Rectal smooth muscle tissue (tissue), 1 donor: ENCODE data around the gene NPAS2.

Source experiments
- H3K27ac ChIP-seq: one replicate; pipeline ENCODE4 v1.7.0; 2013; ENCODE audit warnings: low read depth, low read length, inconsistent platforms
- H3K27me3 ChIP-seq: one replicate; pipeline ENCODE4 v1.7.0; 2013; ENCODE audit warnings: low read length; ENCODE audit not compliant: control insufficient read depth, insufficient read depth
- H3K36me3 ChIP-seq: one replicate; pipeline ENCODE4 v1.7.0; 2013; ENCODE audit warnings: low read length; ENCODE audit not compliant: control insufficient read depth, insufficient read depth
- H3K4me1 ChIP-seq: one replicate; pipeline ENCODE4 v1.7.0; 2013; ENCODE audit warnings: low read length; ENCODE audit not compliant: control insufficient read depth, insufficient read depth
- H3K4me3 ChIP-seq: one replicate; pipeline ENCODE4 v1.7.0; 2013; ENCODE audit warnings: low read length
- H3K9ac ChIP-seq: one replicate; pipeline ENCODE4 v1.7.0; 2013; ENCODE audit warnings: low read length

NPAS2 gene

DNA sequence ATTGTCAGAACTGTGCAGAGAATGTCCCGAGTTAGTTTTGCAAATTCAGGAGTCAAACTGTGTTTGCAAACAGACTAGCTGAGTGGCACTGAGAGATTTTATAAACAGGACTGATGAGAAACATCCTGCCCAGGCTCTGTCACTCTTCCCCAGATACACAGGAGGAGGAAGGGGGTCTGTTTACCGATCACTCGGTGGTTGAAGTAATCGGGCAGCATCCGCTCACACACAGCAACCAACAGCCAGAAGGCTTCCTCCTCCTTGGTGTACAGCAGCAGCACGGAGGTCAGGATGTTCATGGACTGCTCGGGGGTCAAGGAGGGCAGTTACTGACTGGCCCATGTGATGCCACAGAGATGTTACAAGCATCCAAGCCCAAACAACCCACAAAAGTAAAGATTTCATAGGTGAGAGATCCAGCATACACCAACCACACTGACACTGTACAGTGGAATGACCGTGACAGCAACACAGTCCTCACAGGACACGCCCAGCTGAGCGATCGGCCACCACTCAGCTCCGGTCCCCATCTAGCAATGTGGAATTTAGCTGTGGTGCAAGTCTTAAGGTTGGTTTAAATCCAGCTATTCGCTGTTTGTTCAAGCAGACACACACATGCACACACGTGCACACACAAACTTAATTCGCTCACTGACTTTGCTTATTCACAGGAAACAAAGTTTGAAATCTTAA lies 212.3 kb downstream of the NPAS2 start:
- H3K4me1 ChIP-seq, result no peaks in the 10 kb centered on the region
- no peak overlapping the region for H3K27ac ChIP-seq
- no peak overlapping the region for H3K4me3 ChIP-seq
- H3K27me3 ChIP-seq, result no peaks in the 10 kb centered on the region
- H3K36me3 ChIP-seq, result peaks cover 6% of the 10 kb centered on the region
- no peak overlapping the region for H3K9ac ChIP-seq

DNA sequence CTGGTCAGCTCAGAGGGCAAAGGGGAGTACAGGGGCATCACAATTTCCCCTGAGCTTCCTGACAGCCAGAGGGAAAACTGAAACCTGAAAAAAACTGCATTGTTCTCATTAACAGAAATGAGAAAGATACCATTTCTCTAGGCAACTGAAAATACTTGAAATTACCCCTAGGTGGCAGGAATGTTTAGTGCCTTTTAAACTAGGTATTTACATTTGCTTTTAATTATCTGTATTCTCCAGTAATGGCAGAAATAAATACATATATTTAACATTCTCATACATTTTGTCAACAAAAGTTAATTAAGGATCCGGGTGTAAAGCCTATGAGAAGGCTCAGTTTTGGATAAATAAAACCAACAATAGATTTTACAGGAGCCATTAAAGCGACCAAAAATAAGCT lies 216.6 kb downstream of the NPAS2 start:
- Histone ChIP-seq H3K4me1 (no peaks in the 10 kb centered on the region), H3K27ac (no peak overlapping the region), H3K27me3 (no peaks in the 10 kb centered on the region), H3K9ac (no peak overlapping the region), H3K4me3 (no peak overlapping the region), H3K36me3 (peaks cover 6% of the 10 kb centered on the region)

DNA sequence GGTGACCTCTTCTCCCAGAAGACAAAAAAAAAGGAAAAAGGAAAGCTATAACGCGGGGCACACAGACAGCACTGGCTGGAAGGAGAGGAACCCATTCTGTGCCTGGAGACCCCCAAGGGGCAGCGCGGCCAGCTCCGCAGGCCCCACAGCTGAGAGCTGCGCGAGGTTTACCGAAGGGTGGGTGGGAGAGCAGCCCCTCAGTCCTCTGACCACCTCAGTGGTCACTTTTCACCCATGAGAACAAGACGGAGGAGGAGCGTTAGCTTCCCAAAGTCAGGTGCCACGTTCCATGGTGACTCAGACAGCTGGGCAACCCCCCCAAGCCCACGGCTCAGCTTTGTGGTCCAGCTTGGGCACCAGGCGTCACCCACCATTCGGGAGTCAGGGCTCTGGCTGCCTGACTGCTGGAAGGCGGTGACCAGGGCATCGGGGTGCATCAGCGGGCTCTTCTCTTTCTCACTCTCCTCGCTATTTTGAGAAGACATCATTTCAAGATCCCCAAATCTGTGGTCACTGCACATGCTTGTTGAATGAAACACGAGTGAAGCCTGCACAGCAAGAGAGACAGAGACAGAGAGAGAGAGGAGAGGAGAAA lies 217.3 kb downstream of the NPAS2 start:
- Histone ChIP-seq H3K4me3 (no peak overlapping the region), H3K27ac (no peak overlapping the region), H3K4me1 (no peaks in the 10 kb centered on the region), H3K27me3 (no peaks in the 10 kb centered on the region), H3K36me3 (peaks cover 6% of the 10 kb centered on the region), H3K9ac (no peak overlapping the region)

DNA sequence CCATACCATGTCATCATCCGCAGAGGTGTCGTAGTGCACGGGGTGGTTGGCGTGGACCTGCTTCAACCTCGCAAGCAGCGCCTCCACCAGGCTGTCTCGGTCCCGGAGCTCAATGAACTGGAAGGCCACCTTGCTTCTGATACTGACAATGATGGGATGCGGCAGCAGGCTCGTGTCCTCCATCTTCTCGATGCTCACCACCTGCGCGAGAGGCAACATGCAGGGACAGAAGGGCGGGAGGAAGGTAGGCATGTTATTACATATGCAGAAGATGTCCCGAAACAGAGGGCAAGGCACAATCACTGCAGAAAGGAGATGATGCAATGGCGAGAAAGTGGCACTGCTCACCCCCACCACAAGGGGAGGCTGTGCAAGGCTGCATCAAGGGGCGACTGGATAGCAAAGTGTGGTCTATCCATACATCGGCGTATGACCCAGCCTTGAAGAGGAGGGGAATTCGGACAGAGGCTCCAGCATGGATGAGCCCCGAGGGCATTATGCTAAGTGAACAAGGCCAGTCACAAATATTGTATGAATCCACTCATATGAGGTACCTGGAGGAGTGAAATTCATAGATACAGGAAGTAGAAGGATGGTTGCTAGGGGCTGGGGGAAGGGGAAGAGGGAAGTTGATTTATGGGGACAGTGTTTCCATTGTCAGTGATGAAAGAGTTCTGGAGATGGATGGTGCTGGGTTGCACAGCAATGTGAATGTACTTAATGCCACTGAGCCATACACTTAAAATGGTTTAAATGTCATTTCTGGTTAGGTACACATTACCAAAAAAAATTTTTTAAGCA lies 218.7 kb downstream of the NPAS2 start:
- no peaks in the 10 kb centered on the region for H3K27me3 ChIP-seq
- no peak overlapping the region for H3K4me3 ChIP-seq
- no peak overlapping the region for H3K27ac ChIP-seq
- peaks cover 6% of the 10 kb centered on the region for H3K36me3 ChIP-seq
- no peak overlapping the region for H3K9ac ChIP-seq
- no peaks in the 10 kb centered on the region for H3K4me1 ChIP-seq

DNA sequence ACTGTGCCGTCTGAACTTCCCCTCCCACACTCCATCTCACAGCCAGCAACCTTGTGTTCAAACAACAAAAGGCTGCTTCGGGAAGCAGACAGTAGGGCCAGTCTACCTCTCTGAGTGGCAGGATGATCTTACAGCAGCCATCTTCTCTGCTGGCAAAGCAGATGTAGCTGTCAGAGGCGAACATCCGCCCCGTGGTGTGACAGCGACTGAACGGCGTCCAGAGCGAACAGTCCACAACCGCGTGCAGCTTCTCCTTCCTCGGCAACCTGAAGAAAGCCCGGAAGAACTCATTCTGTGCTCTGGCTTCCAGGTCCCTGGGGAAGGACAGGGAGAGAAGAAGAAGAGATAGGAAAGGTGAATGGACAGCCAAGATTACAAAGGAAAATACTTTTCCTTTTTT lies 220.1 kb downstream of the NPAS2 start:
- Histone ChIP-seq H3K4me1 (no peaks in the 10 kb centered on the region), H3K27me3 (no peaks in the 10 kb centered on the region), H3K9ac (no peak overlapping the region), H3K36me3 (peaks cover 3% of the 10 kb centered on the region), H3K27ac (no peak overlapping the region), H3K4me3 (no peak overlapping the region)

DNA sequence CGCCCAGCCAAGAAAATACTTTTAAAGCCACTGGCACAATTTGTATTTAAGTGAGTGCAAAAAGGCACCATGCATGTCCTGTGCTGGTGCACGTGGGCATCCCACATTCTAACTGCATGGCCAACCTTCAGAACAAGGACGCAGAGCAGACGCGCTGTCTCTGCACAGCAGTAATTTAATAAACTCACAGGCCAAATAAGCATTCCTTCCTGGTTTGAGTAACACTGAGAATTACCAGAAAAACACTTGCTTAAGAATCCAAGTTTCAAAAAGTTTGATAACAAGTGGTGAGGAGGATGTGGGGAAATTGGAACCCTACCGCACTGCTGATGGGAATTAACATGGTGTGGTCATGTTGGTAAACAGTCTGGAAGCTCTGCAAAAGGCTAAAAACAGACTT lies 220.8 kb downstream of the NPAS2 start:
- no peaks in the 10 kb centered on the region for H3K27me3 ChIP-seq
- H3K4me1 ChIP-seq, result no peaks in the 10 kb centered on the region
- no peaks in the 10 kb centered on the region for H3K36me3 ChIP-seq
- H3K4me3 ChIP-seq, result no peak overlapping the region
- no peak overlapping the region for H3K27ac ChIP-seq
- no peak overlapping the region for H3K9ac ChIP-seq

DNA sequence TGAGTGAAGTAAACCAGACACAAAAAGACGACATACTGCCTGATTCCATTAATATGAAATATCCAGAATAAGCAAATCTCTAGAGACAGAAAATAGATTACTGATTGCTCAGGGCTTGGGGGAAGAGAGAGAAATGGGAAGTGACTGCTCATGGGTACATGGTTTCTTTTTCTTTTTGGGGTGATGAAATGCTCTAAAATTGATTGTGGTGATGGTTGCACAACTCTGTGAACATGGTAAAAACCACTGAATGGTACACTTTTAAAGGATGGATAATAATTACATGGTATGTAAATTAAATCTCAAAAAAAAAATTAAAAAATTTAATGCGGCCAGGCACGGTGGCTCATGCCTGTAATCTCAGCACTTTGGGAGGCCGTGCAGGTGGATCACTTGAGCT lies 221.5 kb downstream of the NPAS2 start:
- H3K27me3 ChIP-seq, result no peaks in the 10 kb centered on the region
- H3K27ac ChIP-seq, result no peak overlapping the region
- H3K9ac ChIP-seq, result no peak overlapping the region
- H3K4me3 ChIP-seq, result no peak overlapping the region
- no peaks in the 10 kb centered on the region for H3K36me3 ChIP-seq
- no peaks in the 10 kb centered on the region for H3K4me1 ChIP-seq

DNA sequence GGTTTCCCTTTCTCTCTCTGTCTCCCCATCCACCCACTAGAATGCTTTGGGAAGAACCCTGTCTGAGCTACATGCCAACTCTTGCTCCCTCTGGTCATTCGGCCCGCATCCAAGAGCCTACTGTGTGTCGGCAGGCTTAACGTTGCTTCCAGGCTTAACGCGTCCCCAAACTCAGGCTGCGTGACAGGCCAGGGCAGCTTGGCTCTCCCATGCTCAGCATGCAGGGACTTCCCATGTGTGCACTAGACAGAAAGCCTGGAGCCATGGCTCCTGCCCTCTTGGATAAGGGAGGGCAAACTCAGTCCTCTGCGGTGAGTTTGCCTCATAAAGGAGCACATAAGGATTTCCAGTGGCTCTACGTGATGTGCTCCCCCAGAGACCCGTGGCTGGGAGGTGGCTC lies 225.4 kb downstream of the NPAS2 start:
- no peak overlapping the region for H3K4me3 ChIP-seq
- H3K27ac ChIP-seq, result no peak overlapping the region
- no peaks in the 10 kb centered on the region for H3K36me3 ChIP-seq
- no peak overlapping the region for H3K9ac ChIP-seq
- H3K4me1 ChIP-seq, result no peaks in the 10 kb centered on the region
- H3K27me3 ChIP-seq, result no peaks in the 10 kb centered on the region
